CD4-positive, alpha-beta T cell (primary cell): Measurements from ENCODE around the gene GNB3. TPM values are rescaled to one million over a fixed set of nuclear protein-coding genes. Genes with fewer than 3 reads are reported as not detected.
A peak's percentile ranks its signal among the peaks of the same experiment; 100 is the strongest.
"Not testable (repeated sequence)": the region's sequence is repeated elsewhere in the genome, so short reads cannot be mapped to it uniquely, and the experiment has no call there.

Experiments
- ATAC-seq: fragments of 200-7000 bp; cut with Tn5 transposase; one replicate; pipeline ENCODE4 v1.10.0; 2022; ENCODE audit warnings: mild to moderate bottlenecking; ENCODE audit not compliant: poor library complexity
- CTCF ChIA-PET: fragments of 350-600 bp; sonication (Branson Sonifier 250); formaldehyde crosslinking; loops from one replicate; lab custom pipeline; 2021; ENCODE audit warnings: antibody characterized with exemption, inconsistent platforms; lab: Charles Lee
- POLR2A ChIA-PET: fragments of 350-600 bp; sonication (Branson Sonifier 250); formaldehyde crosslinking; loops from one replicate; lab custom pipeline; 2021; ENCODE audit warnings: antibody characterized with exemption, inconsistent platforms; lab: Charles Lee
- DNase-seq, 14 experiments: peaks; one replicate each; pipeline ENCODE4 v3.0.0-alpha.2; 2013 to 2020; ENCODE audit warnings: mixed read lengths in 2 of 14
- H3K27ac ChIP-seq, 2 donors: one replicate each; pipeline versions ENCODE4 v1.5.1 to v1.7.0; 2013; ENCODE audit warnings: low read length in 2 of 2, low read depth in 1 of 2, mild to moderate bottlenecking in 1 of 2
- H3K27me3 ChIP-seq, 2 experiments: 1 replicate in 1 of 2; 2 replicates in 1 of 2; pipeline versions ENCODE4 v1.6.1 to v1.7.0; 2013; ENCODE audit warnings: low read length in 2 of 2, control low read depth in 1 of 2, mild to moderate bottlenecking in 1 of 2, moderate library complexity in 1 of 2; ENCODE audit not compliant: insufficient read depth in 2 of 2, control insufficient read depth in 1 of 2
- H3K36me3 ChIP-seq: one replicate; pipeline ENCODE4 v1.6.1; 2013; ENCODE audit warnings: low read length, control low read depth; ENCODE audit not compliant: insufficient read depth
- H3K4me1 ChIP-seq: one replicate; pipeline ENCODE4 v1.6.1; 2013; ENCODE audit warnings: low read length, control low read depth; ENCODE audit not compliant: insufficient read depth
- H3K4me3 ChIP-seq: one replicate; pipeline ENCODE4 v1.5.1; 2013; ENCODE audit warnings: mild to moderate bottlenecking, low read length, moderate library complexity
- H3K9me3 ChIP-seq, 2 experiments: 1 replicate in 1 of 2; 2 replicates in 1 of 2; pipeline versions ENCODE4 v1.6.1 to v1.7.0; 2013; ENCODE audit warnings: low read length in 2 of 2, mild to moderate bottlenecking in 2 of 2, control low read depth in 1 of 2, moderate library complexity in 1 of 2; ENCODE audit not compliant: control insufficient read depth in 1 of 2, insufficient read depth in 1 of 2
- H3K27ac Mint-ChIP-seq: one replicate; pipeline ENCODE4 v1.8.0; 2020; ENCODE audit warnings: mixed read lengths
- H3K27me3 Mint-ChIP-seq: one replicate; pipeline ENCODE4 v1.8.0; 2021; ENCODE audit warnings: mixed read lengths
- H3K36me3 Mint-ChIP-seq: one replicate; pipeline ENCODE4 v1.8.0; 2021; ENCODE audit warnings: low read depth, mixed read lengths
- H3K4me1 Mint-ChIP-seq: one replicate; pipeline ENCODE4 v1.8.0; 2021; ENCODE audit warnings: low read depth, mixed read lengths
- H3K4me3 Mint-ChIP-seq: one replicate; pipeline ENCODE4 v1.8.0; 2020; ENCODE audit warnings: mild to moderate bottlenecking, mixed read lengths
- H3K9me3 Mint-ChIP-seq: one replicate; pipeline ENCODE4 v1.8.0; 2020; ENCODE audit warnings: mixed read lengths
- intact Hi-C, 2 experiments: fragments of 100-400 bp; cut with DNase I in 1 of 2; cut with micrococcal nuclease in 1 of 2; formaldehyde crosslinking; loops; one replicate each; pipeline versions ENCODE4 v1.15.1 to v1.9.0; 2023 to 2025; cut with DNase I, micrococcal nuclease
- total RNA-seq, 174 experiments: library from RNA in 2 of 174; stranded (reverse) in 2 of 174; gene quantifications; one replicate each; pipeline ENCODE4 v1.2.3 and lab custom pipeline; 2021 to 2026
- TF ChIP-seq, protein P1 (sequence below): fragments of 200-600 bp; IDR thresholded peaks from one replicate; pipeline ENCODE4 v1.8.0; 2022; ENCODE audit warnings: antibody characterized with exemption, mild to moderate bottlenecking

GNB3 gene
- total RNA-seq, 2 experiments from 2014 or later: 0.75 to 0.85 TPM

DNA sequence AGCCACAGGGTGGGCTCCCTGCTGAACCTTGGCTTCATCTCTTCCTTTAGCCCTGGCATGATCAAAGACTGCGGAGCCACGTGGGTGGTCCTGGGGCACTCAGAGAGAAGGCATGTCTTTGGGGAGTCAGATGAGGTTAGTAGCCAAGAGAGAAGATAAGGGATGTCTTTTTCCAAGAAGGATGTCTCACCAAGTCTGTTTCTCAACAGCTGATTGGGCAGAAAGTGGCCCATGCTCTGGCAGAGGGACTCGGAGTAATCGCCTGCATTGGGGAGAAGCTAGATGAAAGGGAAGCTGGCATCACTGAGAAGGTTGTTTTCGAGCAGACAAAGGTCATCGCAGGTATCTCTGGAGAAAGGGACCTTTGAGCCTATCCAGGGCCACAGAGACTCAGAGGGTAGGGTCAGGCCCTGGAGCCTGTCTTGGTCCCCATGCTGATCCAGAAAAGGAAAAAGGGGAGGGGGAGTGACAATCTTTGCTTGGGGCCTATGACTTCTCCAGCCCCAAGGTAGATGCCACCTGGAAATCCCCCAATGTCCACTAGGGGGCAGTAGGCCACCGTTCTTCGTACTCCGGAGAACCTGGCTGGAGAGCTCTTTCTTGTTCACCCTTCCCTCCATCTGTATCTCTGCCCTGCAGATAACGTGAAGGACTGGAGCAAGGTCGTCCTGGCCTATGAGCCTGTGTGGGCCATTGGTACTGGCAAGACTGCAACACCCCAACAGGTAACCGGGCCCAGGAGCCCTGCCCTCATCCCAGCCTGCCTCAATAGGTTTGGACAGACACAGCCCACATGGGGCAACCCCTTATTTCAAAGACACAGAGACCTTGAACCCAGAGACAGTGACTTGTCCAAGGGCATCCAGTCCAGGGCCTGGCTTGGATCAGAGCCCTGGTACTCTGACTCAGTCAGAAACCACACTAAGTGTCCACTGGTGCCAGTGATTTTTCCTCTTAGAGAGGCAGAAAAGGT, 28.6 kb downstream of the GNB3 start:
- H3K27ac Mint-ChIP-seq: peak overlapping the region; percentile 67
- CTCF ChIA-PET: interaction anchor here (0.6 to 10.3 kb wide), 24 partner anchors 11 to 260 kb away, joined by 3 to 153 read pairs (median 5); partner anchors contain the start of genes C12orf57, C1RL, CDCA3 and ENO2
- peak overlapping the region; percentile 70 for H3K4me3 Mint-ChIP-seq
- H3K4me1 Mint-ChIP-seq: peaks cover 64% of the 10 kb centered on the region
- Histone ChIP-seq H3K27me3 (no peaks in the 10 kb centered on the region), H3K36me3 (peaks cover 32% of the 10 kb centered on the region), H3K4me1 (peaks cover 66% of the 10 kb centered on the region), H3K4me3 (no peak overlapping the region), H3K27ac (peak overlapping the region; percentile 9 to 73), H3K9me3 (no peaks in the 10 kb centered on the region)
- H3K27me3 Mint-ChIP-seq: no peaks in the 10 kb centered on the region
- intact Hi-C loops: loop anchor here (1.0 to 5.0 kb wide), 10 partner anchors 17 to 244 kb away; partner anchors contain the start of genes C1R (in 2 of the 2), C12orf57 (in 1 of the 2), ENO2 (in 1 of the 2) and LPCAT3 (in 1 of the 2)
- H3K9me3 Mint-ChIP-seq: no peaks in the 10 kb centered on the region
- DNase-seq (peak; percentile 79 to 91 (median 86)), ATAC-seq (peak; percentile 18)
- POLR2A ChIA-PET: interaction anchor here (0.7 to 5.7 kb wide), 12 partner anchors 16 to 244 kb away, joined by 3 to 90 read pairs (median 6); partner anchors contain the start of genes C12orf57, C1RL, CDCA3 and MLF2
- TF ChIP-seq, protein P1, sequence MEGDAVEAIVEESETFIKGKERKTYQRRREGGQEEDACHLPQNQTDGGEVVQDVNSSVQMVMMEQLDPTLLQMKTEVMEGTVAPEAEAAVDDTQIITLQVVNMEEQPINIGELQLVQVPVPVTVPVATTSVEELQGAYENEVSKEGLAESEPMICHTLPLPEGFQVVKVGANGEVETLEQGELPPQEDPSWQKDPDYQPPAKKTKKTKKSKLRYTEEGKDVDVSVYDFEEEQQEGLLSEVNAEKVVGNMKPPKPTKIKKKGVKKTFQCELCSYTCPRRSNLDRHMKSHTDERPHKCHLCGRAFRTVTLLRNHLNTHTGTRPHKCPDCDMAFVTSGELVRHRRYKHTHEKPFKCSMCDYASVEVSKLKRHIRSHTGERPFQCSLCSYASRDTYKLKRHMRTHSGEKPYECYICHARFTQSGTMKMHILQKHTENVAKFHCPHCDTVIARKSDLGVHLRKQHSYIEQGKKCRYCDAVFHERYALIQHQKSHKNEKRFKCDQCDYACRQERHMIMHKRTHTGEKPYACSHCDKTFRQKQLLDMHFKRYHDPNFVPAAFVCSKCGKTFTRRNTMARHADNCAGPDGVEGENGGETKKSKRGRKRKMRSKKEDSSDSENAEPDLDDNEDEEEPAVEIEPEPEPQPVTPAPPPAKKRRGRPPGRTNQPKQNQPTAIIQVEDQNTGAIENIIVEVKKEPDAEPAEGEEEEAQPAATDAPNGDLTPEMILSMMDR: peak; percentile 84
- H3K36me3 Mint-ChIP-seq: peaks cover 47% of the 10 kb centered on the region

- Histone ChIP-seq H3K4me1 (peaks cover 71% of the 10 kb centered on the region), H3K36me3 (peaks cover 24% of the 10 kb centered on the region)
- not testable (repeated sequence) for H3K27me3 Mint-ChIP-seq, H3K27ac ChIP-seq, DNase-seq, H3K4me3 ChIP-seq, H3K9me3 ChIP-seq, H3K9me3 Mint-ChIP-seq, ATAC-seq, H3K27me3 ChIP-seq
- Mint-ChIP-seq H3K4me1 (peaks cover 69% of the 10 kb centered on the region), H3K4me3 (peak overlapping the region; percentile 88), H3K27ac (peak overlapping the region; percentile 76), H3K36me3 (peaks cover 38% of the 10 kb centered on the region)
- intact Hi-C loops: loop anchor here (5.0 kb wide), 2 partner anchors 42 to 147 kb away; partner anchors contain the start of genes ENO2 (in 1 of the 2) and LPCAT3 (in 1 of the 2)
- ChIA-PET POLR2A (interaction anchor here (4.2 kb wide), 1 partner anchor 18 kb away, joined by 106 read pairs; the partner anchor contains the start of genes CDCA3 and USP5), CTCF (interaction anchor here (0.5 to 10.3 kb wide), 6 partner anchors 18 to 184 kb away, joined by 3 to 153 read pairs (median 18); partner anchors contain the start of genes C12orf57, CDCA3, RNU7-1 and USP5)
Observed at GRCh38 chr12:6870304-6870703, 29.6 kb downstream of the GNB3 start.

DNA sequence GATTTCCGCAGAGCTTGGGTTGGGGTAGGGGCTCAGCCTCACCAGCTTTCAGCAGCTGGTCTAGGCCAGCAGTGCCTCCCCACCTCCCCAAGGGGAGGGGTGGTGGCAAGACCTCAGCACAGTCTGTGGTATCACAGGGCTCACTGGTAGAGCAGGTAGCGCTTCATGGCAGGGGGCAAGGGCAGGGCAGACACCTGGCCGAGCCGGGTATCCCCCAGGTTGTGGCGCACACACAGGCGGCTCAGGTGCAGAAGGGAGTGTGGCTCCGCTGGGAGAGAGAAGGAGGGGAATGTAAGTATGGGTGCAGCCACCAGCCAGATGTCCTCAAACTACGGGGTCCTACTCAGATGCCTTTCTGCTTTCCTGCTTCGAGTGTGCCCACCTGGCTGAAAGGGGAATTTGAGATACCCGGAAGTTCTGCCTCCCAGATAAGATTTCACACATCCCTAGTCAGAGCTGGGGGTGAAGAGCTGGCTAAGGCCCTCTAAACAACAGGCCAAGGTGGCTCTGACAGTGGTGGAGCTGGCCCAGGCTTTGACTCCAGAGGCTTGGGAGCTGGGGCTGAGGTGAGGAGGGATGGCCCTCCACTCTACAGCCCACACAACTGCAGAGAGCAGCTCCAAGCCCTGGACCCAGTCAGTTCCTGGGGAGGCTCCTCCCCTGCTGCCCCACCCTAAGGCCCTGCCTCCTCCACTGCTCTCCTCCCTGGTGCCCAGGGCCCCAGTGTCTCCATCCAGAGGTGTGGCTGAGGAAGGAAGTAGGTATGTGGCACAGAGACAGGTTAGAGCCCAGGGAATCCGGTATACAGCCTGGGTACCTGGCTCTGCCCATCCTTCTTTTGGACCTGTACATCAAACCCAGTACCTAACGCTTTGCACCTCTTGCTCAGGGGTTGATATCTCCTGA, 30.6 kb downstream of the GNB3 start:
- H3K4me1 Mint-ChIP-seq: peaks cover 69% of the 10 kb centered on the region
- H3K36me3 Mint-ChIP-seq: peaks cover 32% of the 10 kb centered on the region
- H3K27ac Mint-ChIP-seq: peak overlapping the region; percentile 78
- ATAC-seq: no peak
- peaks cover 69% of the 10 kb centered on the region for H3K4me1 ChIP-seq
- peak overlapping the region; percentile 32 to 62 for H3K27ac ChIP-seq
- H3K36me3 ChIP-seq: peaks cover 24% of the 10 kb centered on the region
- H3K27me3 Mint-ChIP-seq: no peaks in the 10 kb centered on the region
- no peaks in the 10 kb centered on the region for H3K27me3 ChIP-seq
- POLR2A ChIA-PET: interaction anchor here (1.4 to 4.4 kb wide), 9 partner anchors 19 to 263 kb away, joined by 3 to 106 read pairs (median 23); partner anchors contain the start of genes C12orf57, C1RL, CDCA3 and ENO2
- TF ChIP-seq, protein P1: no peak
- H3K4me3 ChIP-seq: peak overlapping the region; percentile 93
- CTCF ChIA-PET: interaction anchor here (1.2 to 10.3 kb wide), 9 partner anchors 11 to 94 kb away, joined by 4 to 153 read pairs (median 24); partner anchors contain the start of genes CDCA3, ENO2, LRRC23 and P3H3
- intact Hi-C loops: loop anchor here (5.0 kb wide), 2 partner anchors 41 to 146 kb away; partner anchors contain the start of genes ENO2 (in 1 of the 2) and LPCAT3 (in 1 of the 2)
- H3K4me3 Mint-ChIP-seq: peak overlapping the region; percentile 88
- no peaks in the 10 kb centered on the region for H3K9me3 ChIP-seq
- no peaks in the 10 kb centered on the region for H3K9me3 Mint-ChIP-seq
- DNase-seq: peak in 4 of 14 experiments; percentile 37 to 66 (median 53)
